22Rv1 (cell line): ENCODE data around the gene PYDC2.

Experiments
- H3K27ac ChIP-seq: fragments of 450-650 bp; 2 replicates; pipeline ENCODE4 v1.5.1; 2017
- CTCF ChIP-seq: fragments of 450-650 bp; IDR thresholded peaks from 2 replicates; pipeline ENCODE4 v1.5.1; 2017; ENCODE audit warnings: mild to moderate bottlenecking
- ZFX ChIP-seq: fragments of 450-650 bp; IDR thresholded peaks from 2 replicates; pipeline ENCODE4 v1.6.1; 2017; ENCODE audit warnings: antibody characterized with exemption, borderline replicate concordance

Gene PYDC2

GRCh38 chr3:191461113-191461595, at the start of gene PYDC2:
PYDC2 (plus strand) TSS chr3:191461163; CDS start chr3:191461163, 0 bp downstream.
- no peak within 1 kb of the TSS for H3K27ac ChIP-seq
- no peak for TF ChIP-seq ZFX
- no peak for TF ChIP-seq CTCF

GRCh38 chr3:191412759-191413158, 48.2 kb upstream of the PYDC2 start:
- no peak overlapping the region for H3K27ac ChIP-seq
- no peak for TF ChIP-seq CTCF
- no peak for TF ChIP-seq ZFX

GRCh38 chr3:191414286-191414685, 46.7 kb upstream of the PYDC2 start:
- no peak for TF ChIP-seq ZFX
- TF ChIP-seq CTCF: no peak
- H3K27ac ChIP-seq: no peak overlapping the region

GRCh38 chr3:191414732-191415131, 46.2 kb upstream of the PYDC2 start:
- H3K27ac ChIP-seq: no peak overlapping the region
- no peak for TF ChIP-seq ZFX
- no peak for TF ChIP-seq CTCF

GRCh38 chr3:191415566-191415965, 45.4 kb upstream of the PYDC2 start:
- TF ChIP-seq ZFX (no peak), CTCF (no peak)
- no peak overlapping the region for H3K27ac ChIP-seq

- no peak overlapping the region for H3K27ac ChIP-seq
- TF ChIP-seq CTCF (no peak), ZFX (no peak)
These were observed 43.6 kb upstream of the PYDC2 start for GRCh38 chr3:191417457-191417729.

GRCh38 chr3:191420771-191421170, 40.2 kb upstream of the PYDC2 start:
- H3K27ac ChIP-seq: no peak overlapping the region
- TF ChIP-seq ZFX: no peak
- TF ChIP-seq CTCF: no peak
